Transverse colon (tissue), 4 donors: ENCODE results near the gene MAGEA11. TPM values are rescaled to one million over a fixed set of nuclear protein-coding genes. Genes with fewer than 3 reads are reported as not detected.
A peak's percentile ranks its signal among the peaks of the same experiment; 100 is the strongest.
"Not testable (repeated sequence)": the region's sequence is repeated elsewhere in the genome, so short reads cannot be mapped to it uniquely, and the experiment has no call there.

Source experiments
- DNase-seq: peaks from one replicate; pipeline ENCODE4 v3.0.0-alpha.2; 2019
- H3K27ac ChIP-seq, 4 donors: fragments of 200-600 bp; sonication (generic); 2 replicates each; pipeline ENCODE4 v1.5.1; 2016 to 2018; ENCODE audit warnings: inconsistent platforms in 4 of 4
- H3K27me3 ChIP-seq: fragments of 200-600 bp; sonication (generic); 2 replicates; pipeline ENCODE4 v1.5.1; 2017; ENCODE audit warnings: inconsistent platforms
- H3K36me3 ChIP-seq, 4 donors: fragments of 200-600 bp; sonication (generic); 2 replicates each; pipeline ENCODE4 v1.5.1; 2017 to 2019; ENCODE audit warnings: inconsistent platforms in 4 of 4
- H3K4me1 ChIP-seq, 4 donors: fragments of 200-600 bp; sonication (generic); 2 replicates each; pipeline ENCODE4 v1.5.1; 2017 to 2020; ENCODE audit warnings: inconsistent platforms in 4 of 4
- H3K4me3 ChIP-seq, 4 donors: fragments of 200-600 bp; sonication (generic); 1 replicate in 1 of 4; 2 replicates in 3 of 4; pipeline versions ENCODE4 v1.5.1 to v1.6.1; 2017 to 2019; ENCODE audit warnings: inconsistent platforms in 4 of 4
- H3K9me3 ChIP-seq, 2 donors: fragments of 200-600 bp; sonication (generic); 2 replicates each; pipeline ENCODE4 v1.5.1; 2017 to 2019; ENCODE audit warnings: inconsistent platforms in 2 of 2
- EP300 ChIP-seq: sonication (generic); formaldehyde crosslinking; IDR thresholded peaks from one replicate; pipeline ENCODE4 v1.6.1; 2017; ENCODE audit warnings: antibody characterized with exemption, low read depth
- POLR2A ChIP-seq: fragments of 450-650 bp; IDR thresholded peaks from one replicate; pipeline ENCODE4 v1.6.1; 2016; ENCODE audit warnings: antibody characterized with exemption, mild to moderate bottlenecking, moderate library complexity
- POLR2AphosphoS5 ChIP-seq, 3 donors: sonication (generic); formaldehyde crosslinking; IDR thresholded peaks; one replicate each; pipeline ENCODE4 v1.6.1; 2016; ENCODE audit warnings: antibody characterized with exemption in 3 of 3
- WGBS, 2 donors: methylation state at CpG; one replicate each; pipeline ENCODE4 v1.1.5; 2018; ENCODE audit warnings: low coverage in 1 of 2; 5-methylcytosine and 5-hydroxymethylcytosine counted together
- in situ Hi-C, 4 donors: fragments of 200-750 bp; cut with MboI; loops; one replicate each; pipeline versions ENCODE4 v1.15.0 to v1.15.1; 2017; ENCODE audit warnings: low sequenced_read_pairs in 3 of 4, low pct_ligation_motif_present in 1 of 4, low pct_unique_long_range_greater_than_20kb in 1 of 4
- intact Hi-C: fragments of 100-400 bp; cut with DNase I; formaldehyde crosslinking; loops from one replicate; pipeline ENCODE4 v1.15.1; 2023; ENCODE audit warnings: low total_unique reads
- total RNA-seq, 4 donors: library from RNA; depleted of rRNA; stranded (reverse); fragments of >200 nt; gene quantifications; one replicate each; pipeline ENCODE4 v1.1.0, GENCODE V29; 2016
- TF ChIP-seq, protein P1 (sequence below), 5 experiments: fragments of 200-600 bp in 3 of 5; fragments of 450-650 bp in 2 of 5; sonication (generic) in 3 of 5; IDR thresholded peaks; 1 replicate in 2 of 5; 2 replicates in 3 of 5; pipeline ENCODE4 v1.5.1; 2016 to 2017; ENCODE audit warnings: antibody characterized with exemption in 5 of 5, inconsistent platforms in 3 of 5, mild to moderate bottlenecking in 2 of 5, moderate library complexity in 1 of 5

Gene MAGEA11
- total RNA-seq, 4 donors from 2014 or later = not detected

GRCh38 chrX:149721778-149722177 lies 9.9 kb downstream of the MAGEA11 start:
- Histone ChIP-seq H3K27ac (no peak overlapping the region), H3K4me3 (no peak overlapping the region), H3K9me3 (no peaks in the 10 kb centered on the region), H3K27me3 (no peaks in the 10 kb centered on the region), H3K4me1 (no peaks in the 10 kb centered on the region), H3K36me3 (no peaks in the 10 kb centered on the region)
- DNase-seq = peak; percentile 4
- 84% methylated on average over 8 of the region's 8 CpGs; no CpG with 5 or more reads in 1 of the 2 donors for WGBS, 2 donors
- TF ChIP-seq EP300 = no peak
- no peak for TF ChIP-seq POLR2A
- TF ChIP-seq, protein P1, sequence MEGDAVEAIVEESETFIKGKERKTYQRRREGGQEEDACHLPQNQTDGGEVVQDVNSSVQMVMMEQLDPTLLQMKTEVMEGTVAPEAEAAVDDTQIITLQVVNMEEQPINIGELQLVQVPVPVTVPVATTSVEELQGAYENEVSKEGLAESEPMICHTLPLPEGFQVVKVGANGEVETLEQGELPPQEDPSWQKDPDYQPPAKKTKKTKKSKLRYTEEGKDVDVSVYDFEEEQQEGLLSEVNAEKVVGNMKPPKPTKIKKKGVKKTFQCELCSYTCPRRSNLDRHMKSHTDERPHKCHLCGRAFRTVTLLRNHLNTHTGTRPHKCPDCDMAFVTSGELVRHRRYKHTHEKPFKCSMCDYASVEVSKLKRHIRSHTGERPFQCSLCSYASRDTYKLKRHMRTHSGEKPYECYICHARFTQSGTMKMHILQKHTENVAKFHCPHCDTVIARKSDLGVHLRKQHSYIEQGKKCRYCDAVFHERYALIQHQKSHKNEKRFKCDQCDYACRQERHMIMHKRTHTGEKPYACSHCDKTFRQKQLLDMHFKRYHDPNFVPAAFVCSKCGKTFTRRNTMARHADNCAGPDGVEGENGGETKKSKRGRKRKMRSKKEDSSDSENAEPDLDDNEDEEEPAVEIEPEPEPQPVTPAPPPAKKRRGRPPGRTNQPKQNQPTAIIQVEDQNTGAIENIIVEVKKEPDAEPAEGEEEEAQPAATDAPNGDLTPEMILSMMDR (IDR thresholded peaks at IDR 0.05) = no peak
- no peak for TF ChIP-seq POLR2AphosphoS5 (IDR thresholded peaks at IDR 0.05)
- in situ Hi-C loops (no loop called here), intact Hi-C loops (no loop called here)

GRCh38 chrX:149723583-149724118 lies 11.8 kb downstream of the MAGEA11 start:
- H3K4me3 ChIP-seq, DNase-seq, in situ Hi-C loops, H3K36me3 ChIP-seq, intact Hi-C loops, H3K27ac ChIP-seq, H3K27me3 ChIP-seq, H3K4me1 ChIP-seq, H3K9me3 ChIP-seq: not testable (repeated sequence)
- WGBS, 2 donors = 67 to 80% methylated on average over 2 to 3 of the region's 5 CpGs

GRCh38 chrX:149727308-149727707 lies 15.4 kb downstream of the MAGEA11 start:
- H3K4me1 ChIP-seq, H3K27ac ChIP-seq, H3K36me3 ChIP-seq, H3K4me3 ChIP-seq, H3K27me3 ChIP-seq, in situ Hi-C loops, DNase-seq, intact Hi-C loops, H3K9me3 ChIP-seq: not testable (repeated sequence)
- WGBS, 2 donors = 91% methylated on average over 3 of the region's 7 CpGs; no CpG with 5 or more reads in 1 of the 2 donors

- H3K4me3 ChIP-seq, DNase-seq, H3K4me1 ChIP-seq, intact Hi-C loops, H3K36me3 ChIP-seq, H3K27me3 ChIP-seq, H3K27ac ChIP-seq, H3K9me3 ChIP-seq, in situ Hi-C loops: not testable (repeated sequence)
- WGBS, 2 donors = no CpG with 5 or more reads among the region's 6 CpGs
Observed at GRCh38 chrX:149742269-149742668, 30.4 kb downstream of the MAGEA11 start.

GRCh38 chrX:149746390-149747007 lies 34.6 kb downstream of the MAGEA11 start:
- in situ Hi-C loops, H3K27ac ChIP-seq, H3K9me3 ChIP-seq, H3K27me3 ChIP-seq, H3K36me3 ChIP-seq, H3K4me3 ChIP-seq, H3K4me1 ChIP-seq, intact Hi-C loops, DNase-seq: not testable (repeated sequence)
- WGBS, 2 donors = no CpG with 5 or more reads among the region's 6 CpGs

GRCh38 chrX:149757206-149758067 lies 45.6 kb downstream of the MAGEA11 start:
- in situ Hi-C loops (no loop called here), intact Hi-C loops (no loop called here)
- Histone ChIP-seq H3K9me3 (no peaks in the 10 kb centered on the region), H3K27me3 (no peaks in the 10 kb centered on the region), H3K4me1 (no peaks in the 10 kb centered on the region), H3K4me3 (no peak overlapping the region), H3K27ac (no peak overlapping the region), H3K36me3 (no peaks in the 10 kb centered on the region)
- WGBS, 2 donors = 69% methylated on average over 7 of the region's 8 CpGs; no CpG with 5 or more reads in 1 of the 2 donors
- no peak for TF ChIP-seq EP300
- TF ChIP-seq POLR2A = no peak
- TF ChIP-seq, protein P1 (IDR thresholded peaks at IDR 0.05) = no peak
- TF ChIP-seq POLR2AphosphoS5 (IDR thresholded peaks at IDR 0.05) = no peak
- DNase-seq = no peak
